Testis (tissue), 2 donors: ENCODE measurements around the gene ZACN.

Experiments
- POLR2A ChIP-seq: fragments of 450-650 bp; IDR thresholded peaks from one replicate; pipeline ENCODE4 v1.6.1; 2017; ENCODE audit warnings: antibody characterized with exemption, mild to moderate bottlenecking, moderate library complexity
- TF ChIP-seq, protein P1 (sequence below), 3 experiments: fragments of 450-650 bp in 2 of 3; fragments of 200-600 bp in 1 of 3; sonication (generic) in 1 of 3; IDR thresholded peaks; one replicate each; pipeline ENCODE4 v1.5.1; 2016 to 2019; ENCODE audit warnings: antibody characterized with exemption in 3 of 3, mild to moderate bottlenecking in 2 of 3, moderate library complexity in 1 of 3

DNA sequence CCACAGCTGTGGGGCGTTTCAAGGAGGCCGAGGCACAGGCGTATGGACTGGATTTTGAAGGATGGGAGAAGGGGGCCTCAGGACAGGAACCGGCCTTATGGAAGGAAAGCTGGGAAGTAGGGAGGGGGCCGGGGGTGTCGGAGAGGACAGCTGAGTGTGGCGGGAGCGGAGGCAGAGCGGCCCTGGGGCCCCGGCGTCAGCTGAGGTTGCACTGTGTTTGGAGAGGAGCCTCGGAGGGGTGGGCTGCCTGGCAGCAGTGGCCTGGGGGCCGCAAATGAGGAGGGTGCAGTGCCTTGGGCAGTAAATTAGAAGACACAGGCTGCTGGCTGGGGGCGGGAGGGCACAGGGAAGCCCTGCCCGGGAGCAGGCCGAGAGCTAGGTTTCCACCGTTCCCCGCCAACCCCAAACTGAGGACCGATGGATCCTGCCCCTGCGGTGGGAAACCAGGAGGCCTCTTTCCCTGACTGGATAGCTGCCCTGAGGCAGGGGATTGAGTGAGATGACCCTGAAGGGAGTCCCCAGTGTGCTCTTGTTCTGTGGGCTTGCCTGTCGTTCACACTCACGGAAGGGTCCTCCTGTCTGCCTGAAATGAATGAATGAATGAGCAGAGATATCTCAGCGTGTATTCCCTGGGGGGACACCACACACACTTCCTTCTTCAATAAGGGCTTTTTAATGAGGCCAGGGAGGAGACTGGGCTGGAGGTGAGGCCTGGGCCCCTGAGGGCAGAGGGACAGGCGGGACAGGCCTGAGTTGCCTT lies 43.6 kb downstream of the ZACN start:
- TF ChIP-seq, protein P1, sequence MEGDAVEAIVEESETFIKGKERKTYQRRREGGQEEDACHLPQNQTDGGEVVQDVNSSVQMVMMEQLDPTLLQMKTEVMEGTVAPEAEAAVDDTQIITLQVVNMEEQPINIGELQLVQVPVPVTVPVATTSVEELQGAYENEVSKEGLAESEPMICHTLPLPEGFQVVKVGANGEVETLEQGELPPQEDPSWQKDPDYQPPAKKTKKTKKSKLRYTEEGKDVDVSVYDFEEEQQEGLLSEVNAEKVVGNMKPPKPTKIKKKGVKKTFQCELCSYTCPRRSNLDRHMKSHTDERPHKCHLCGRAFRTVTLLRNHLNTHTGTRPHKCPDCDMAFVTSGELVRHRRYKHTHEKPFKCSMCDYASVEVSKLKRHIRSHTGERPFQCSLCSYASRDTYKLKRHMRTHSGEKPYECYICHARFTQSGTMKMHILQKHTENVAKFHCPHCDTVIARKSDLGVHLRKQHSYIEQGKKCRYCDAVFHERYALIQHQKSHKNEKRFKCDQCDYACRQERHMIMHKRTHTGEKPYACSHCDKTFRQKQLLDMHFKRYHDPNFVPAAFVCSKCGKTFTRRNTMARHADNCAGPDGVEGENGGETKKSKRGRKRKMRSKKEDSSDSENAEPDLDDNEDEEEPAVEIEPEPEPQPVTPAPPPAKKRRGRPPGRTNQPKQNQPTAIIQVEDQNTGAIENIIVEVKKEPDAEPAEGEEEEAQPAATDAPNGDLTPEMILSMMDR (IDR thresholded peaks at IDR 0.05): no peak
- no peak for TF ChIP-seq POLR2A
